H1 (cell line): ENCODE measurements around the gene ZNF382. TPM values are rescaled to one million over a fixed set of nuclear protein-coding genes. Genes with fewer than 3 reads are reported as not detected.

Experiments
- CTCF ChIA-PET: fragments of 300-600 bp; sonication (Branson Sonifier 250); formaldehyde crosslinking; loops from one replicate; lab custom pipeline; 2021; ENCODE audit not compliant: partially characterized antibody; lab: Charles Lee
- POLR2A ChIA-PET: fragments of 300-600 bp; sonication (Branson Sonifier 250); formaldehyde crosslinking; loops from one replicate; lab custom pipeline; 2021; ENCODE audit warnings: inconsistent platforms; ENCODE audit not compliant: partially characterized antibody; lab: Charles Lee
- DNase-seq, 2 experiments: peaks; one replicate each; pipeline versions ENCODE4 v3.0.0 to v3.0.0-alpha.2; 2010 to 2022; ENCODE audit warnings: low spot score in 2 of 2, low read depth in 1 of 2, mixed read lengths in 1 of 2
- FAIRE-seq: peaks from 2 replicates; lab custom pipeline; 2011; peaks lifted over from hg19 to GRCh38; lab: Jason Lieb, UNC
- H2AFZ ChIP-seq: 2 replicates; pipeline ENCODE4 v1.8.1; 2012; ENCODE audit warnings: low read length, inconsistent platforms
- H2AK5ac ChIP-seq: 2 replicates; pipeline ENCODE4 v1.6.1; 2013; ENCODE audit warnings: low read depth, low read length
- H2BK120ac ChIP-seq: replicated peaks from 2 replicates; pipeline ENCODE3; 2013; ENCODE audit warnings: low read depth, low read length, inconsistent platforms
- H2BK12ac ChIP-seq: 2 replicates; pipeline ENCODE4 v1.6.1; 2013; ENCODE audit warnings: low read depth, low read length
- H2BK15ac ChIP-seq: 2 replicates; pipeline ENCODE4 v1.6.1; 2013; ENCODE audit warnings: low read length
- H2BK20ac ChIP-seq: 2 replicates; pipeline ENCODE4 v1.6.1; 2013; ENCODE audit warnings: low read length
- H2BK5ac ChIP-seq: 2 replicates; pipeline ENCODE4 v1.6.1; 2013; ENCODE audit warnings: low read depth, low read length
- H3K14ac ChIP-seq: 2 replicates; pipeline ENCODE4 v1.6.1; 2013; ENCODE audit warnings: inconsistent platforms; ENCODE audit not compliant: insufficient read length
- H3K18ac ChIP-seq: 2 replicates; pipeline ENCODE4 v1.6.1; 2013; ENCODE audit warnings: low read length; ENCODE audit errors: extremely low read depth
- H3K23ac ChIP-seq: 2 replicates; pipeline ENCODE4 v1.6.1; 2013; ENCODE audit warnings: inconsistent platforms; ENCODE audit not compliant: insufficient read length
- H3K23me2 ChIP-seq: 2 replicates; pipeline ENCODE4 v1.6.1; 2013; ENCODE audit warnings: low read depth, low read length
- H3K27ac ChIP-seq: 2 replicates; pipeline ENCODE4 v1.6.1; 2011; ENCODE audit warnings: low read depth, low read length, inconsistent platforms
- H3K27me3 ChIP-seq, 4 experiments: replicated peaks in 1 of 4; 1 replicate in 1 of 4; 2 replicates in 3 of 4; pipeline versions ENCODE4 v1.6.1 to v1.8.1; 2011 to 2013; ENCODE audit warnings: low read length in 3 of 4, mild to moderate bottlenecking in 3 of 4, inconsistent platforms in 2 of 4, mixed read lengths in 2 of 4, moderate library complexity in 1 of 4; ENCODE audit not compliant: control insufficient read depth in 3 of 4, insufficient read depth in 3 of 4; ENCODE audit errors: extremely low read depth in 1 of 4
- H3K36me3 ChIP-seq, 4 experiments: 2 replicates each; pipeline versions ENCODE4 v1.6.1 to v1.8.1; 2011 to 2013; ENCODE audit warnings: mild to moderate bottlenecking in 4 of 4, low read length in 3 of 4, moderate library complexity in 2 of 4, control low read depth in 1 of 4, inconsistent platforms in 1 of 4; ENCODE audit not compliant: insufficient read depth in 4 of 4, control insufficient read depth in 2 of 4
- H3K4ac ChIP-seq: replicated peaks from 2 replicates; pipeline ENCODE3; 2013; ENCODE audit warnings: low read length, low read depth, mixed read lengths, inconsistent platforms; ENCODE audit not compliant: insufficient read length
- H3K4me1 ChIP-seq, 4 experiments: replicated peaks in 1 of 4; 1 replicate in 1 of 4; 2 replicates in 3 of 4; pipeline versions ENCODE4 v1.6.1 to v1.8.1; 2011 to 2013; ENCODE audit warnings: low read length in 3 of 4, inconsistent platforms in 2 of 4, mixed read lengths in 1 of 4; ENCODE audit not compliant: insufficient read depth in 4 of 4, control insufficient read depth in 3 of 4
- H3K4me2 ChIP-seq, 2 experiments: 2 replicates each; pipeline versions ENCODE4 v1.6.1 to v1.8.1; 2011 to 2013; ENCODE audit warnings: low read depth in 2 of 2, low read length in 2 of 2, control low read depth in 1 of 2, inconsistent platforms in 1 of 2, mild to moderate bottlenecking in 1 of 2; ENCODE audit not compliant: insufficient read depth in 1 of 2
- H3K4me3 ChIP-seq, 4 experiments: fragments of 200-600, 300-600 bp in 1 of 4; sonication (generic), shearing (Covaris generic), sonication (Bioruptor Twin) in 1 of 4; 2 replicates each; pipeline versions ENCODE4 v1.5.1 to v1.8.1; 2011 to 2016; ENCODE audit warnings: low read length in 4 of 4, low read depth in 3 of 4, control low read depth in 2 of 4, inconsistent platforms in 2 of 4, mild to moderate bottlenecking in 2 of 4, mixed read lengths in 1 of 4, moderate library complexity in 1 of 4; ENCODE audit not compliant: insufficient read depth in 2 of 4; ENCODE audit errors: extremely low read depth in 1 of 4
- H3K56ac ChIP-seq: replicated peaks from 2 replicates; pipeline ENCODE3; 2013; ENCODE audit warnings: low read depth, mild to moderate bottlenecking, mixed read lengths, low read length, inconsistent platforms; ENCODE audit not compliant: insufficient read length
- H3K79me1 ChIP-seq: 2 replicates; pipeline ENCODE4 v1.6.1; 2013; ENCODE audit warnings: low read depth, low read length, control low read depth
- H3K79me2 ChIP-seq, 2 experiments: 2 replicates each; pipeline versions ENCODE4 v1.6.1 to v1.8.1; 2012 to 2013; ENCODE audit warnings: low read length in 2 of 2, mild to moderate bottlenecking in 2 of 2, inconsistent platforms in 1 of 2; ENCODE audit not compliant: insufficient read depth in 2 of 2, control insufficient read depth in 1 of 2
- H3K9ac ChIP-seq, 4 experiments: replicated peaks in 1 of 4; 1 replicate in 1 of 4; 2 replicates in 3 of 4; pipeline versions ENCODE4 v1.6.1 to v1.8.1; 2011 to 2013; ENCODE audit warnings: low read depth in 3 of 4, low read length in 3 of 4, control low read depth in 2 of 4, mild to moderate bottlenecking in 2 of 4, moderate library complexity in 2 of 4, inconsistent platforms in 1 of 4; ENCODE audit errors: extremely low read depth in 1 of 4
- H3K9me3 ChIP-seq, 2 experiments: 2 replicates each; pipeline versions ENCODE4 v1.6.1 to v1.8.1; 2012 to 2013; ENCODE audit warnings: mild to moderate bottlenecking in 2 of 2, moderate library complexity in 2 of 2, control low read depth in 1 of 2, inconsistent platforms in 1 of 2, low read depth in 1 of 2, low read length in 1 of 2, mixed read lengths in 1 of 2; ENCODE audit not compliant: insufficient read depth in 2 of 2
- H4K20me1 ChIP-seq, 2 experiments: replicated peaks in 1 of 2; 2 replicates each; pipeline versions ENCODE3 to v1.8.1; 2011 to 2013; ENCODE audit warnings: inconsistent platforms in 2 of 2, low read length in 2 of 2, mild to moderate bottlenecking in 1 of 2; ENCODE audit not compliant: insufficient read depth in 2 of 2, control insufficient read depth in 1 of 2
- H4K5ac ChIP-seq: 2 replicates; pipeline ENCODE4 v1.6.1; 2013; ENCODE audit warnings: low read length, low read depth, mixed read lengths, inconsistent platforms; ENCODE audit not compliant: insufficient read length
- H4K8ac ChIP-seq: 2 replicates; pipeline ENCODE4 v1.8.0; 2013; ENCODE audit warnings: mild to moderate bottlenecking, moderate library complexity, low read length, inconsistent platforms; ENCODE audit not compliant: insufficient read depth; ENCODE audit errors: extremely low read depth
- H4K91ac ChIP-seq: replicated peaks from 2 replicates; pipeline ENCODE3; 2013; ENCODE audit warnings: low read length, mixed read lengths, inconsistent platforms; ENCODE audit not compliant: insufficient read length
- BACH1 ChIP-seq: IDR thresholded peaks from 2 replicates; pipeline ENCODE4 v1.6.1; 2012; ENCODE audit warnings: low read length, improper control_type of control experiment
- BRCA1 ChIP-seq: IDR thresholded peaks from 2 replicates; pipeline ENCODE4 v1.6.1; 2012; ENCODE audit warnings: low read depth, low read length, improper control_type of control experiment
- CHD1 ChIP-seq: IDR thresholded peaks from 2 replicates; pipeline ENCODE4 v1.6.1; 2012; ENCODE audit warnings: low read depth, low read length, improper control_type of control experiment
- CREB1 ChIP-seq: IDR thresholded peaks from 2 replicates; pipeline ENCODE4 v1.6.1; 2012; ENCODE audit warnings: inconsistent platforms
- KDM1A ChIP-seq: fragments of 200-600, 300-600 bp; sonication (generic); IDR thresholded peaks from 2 replicates; pipeline ENCODE4 v1.7.1; 2016; ENCODE audit warnings: mild to moderate bottlenecking, low read length, borderline replicate concordance
- POLR2AphosphoS5 ChIP-seq: IDR thresholded peaks from 2 replicates; pipeline ENCODE4 v1.6.1; 2011; ENCODE audit warnings: low read depth, low read length
- RXRA ChIP-seq: IDR thresholded peaks from 2 replicates; pipeline ENCODE4 v1.6.1; 2011; ENCODE audit warnings: low read depth, mild to moderate bottlenecking, low read length, moderate library complexity; ENCODE audit not compliant: insufficient read depth
- SAP30 ChIP-seq: fragments of 300-600 bp; sonication (generic); IDR thresholded peaks from 2 replicates; pipeline ENCODE4 v1.7.1; 2012; ENCODE audit warnings: low read length, moderate library complexity, mild to moderate bottlenecking, inconsistent platforms; ENCODE audit not compliant: insufficient read depth, insufficient replicate concordance
- SUZ12 ChIP-seq: fragments of 200-600 bp; sonication (generic); IDR thresholded peaks from 2 replicates; pipeline ENCODE4 v1.6.1; 2012; ENCODE audit warnings: mild to moderate bottlenecking, inconsistent platforms, low read length, moderate library complexity, mixed read lengths
- TAF1 ChIP-seq: IDR thresholded peaks from 2 replicates; pipeline ENCODE4 v1.6.1; 2011; ENCODE audit warnings: mild to moderate bottlenecking, low read depth, low read length
- TAF7 ChIP-seq: optimal IDR thresholded peaks from 2 replicates; pipeline ENCODE3; 2011; ENCODE audit warnings: low read depth, mild to moderate bottlenecking, inconsistent platforms, low read length, moderate library complexity, borderline replicate concordance
- WGBS, 2 experiments: shearing (Covaris generic) in 1 of 2; methylation state at CpG; one replicate each; pipeline versions ENCODE4 v1.1.6 to v1.1.7; 2013 to 2015; ENCODE audit warnings: low lambda C conversion rate in 2 of 2, mixed read lengths in 2 of 2, inconsistent platforms in 1 of 2, low coverage in 1 of 2, missing lambda C conversion rate in 1 of 2; ENCODE audit not compliant: insufficient replicate concordance in 2 of 2, insufficient coverage in 1 of 2, insufficient read length in 1 of 2; ENCODE audit errors: extremely low coverage in 1 of 2, missing lambda C conversion rate in 1 of 2; 5-methylcytosine and 5-hydroxymethylcytosine counted together
- polyA plus RNA-seq, 7 experiments: library from polyadenylated mRNA; depleted of rRNA in 3 of 7; stranded (reverse) in 5 of 7; unstranded in 2 of 7; fragments of >200 nt in 5 of 7; fragments of 200-250 nt in 2 of 7; gene quantifications; 1 replicate in 5 of 7; 2 replicates in 1 of 7; 4 replicates in 1 of 7; pipeline versions ENCODE4 v1.2.1 to v1.2.3, GENCODE V29; 2011 to 2013; ENCODE audit warnings: missing spikeins in 2 of 7, mixed read lengths in 2 of 7
- total RNA-seq: library from RNA; stranded (reverse); fragmentation: NEBNext Ultra II Directional; extraction: Animal tissue kit (Norgen Biotek cat#: 25700); gene quantifications from 2 replicates; pipeline ENCODE4 v1.2.1, GENCODE V29; 2021

ZNF382 gene
- total and polyA plus RNA-seq, 2 of the 8 experiments (the other 6 are each of a cell fraction or from before 2014, with no cell fraction given) = 1.9 to 6.3 TPM

DNA sequence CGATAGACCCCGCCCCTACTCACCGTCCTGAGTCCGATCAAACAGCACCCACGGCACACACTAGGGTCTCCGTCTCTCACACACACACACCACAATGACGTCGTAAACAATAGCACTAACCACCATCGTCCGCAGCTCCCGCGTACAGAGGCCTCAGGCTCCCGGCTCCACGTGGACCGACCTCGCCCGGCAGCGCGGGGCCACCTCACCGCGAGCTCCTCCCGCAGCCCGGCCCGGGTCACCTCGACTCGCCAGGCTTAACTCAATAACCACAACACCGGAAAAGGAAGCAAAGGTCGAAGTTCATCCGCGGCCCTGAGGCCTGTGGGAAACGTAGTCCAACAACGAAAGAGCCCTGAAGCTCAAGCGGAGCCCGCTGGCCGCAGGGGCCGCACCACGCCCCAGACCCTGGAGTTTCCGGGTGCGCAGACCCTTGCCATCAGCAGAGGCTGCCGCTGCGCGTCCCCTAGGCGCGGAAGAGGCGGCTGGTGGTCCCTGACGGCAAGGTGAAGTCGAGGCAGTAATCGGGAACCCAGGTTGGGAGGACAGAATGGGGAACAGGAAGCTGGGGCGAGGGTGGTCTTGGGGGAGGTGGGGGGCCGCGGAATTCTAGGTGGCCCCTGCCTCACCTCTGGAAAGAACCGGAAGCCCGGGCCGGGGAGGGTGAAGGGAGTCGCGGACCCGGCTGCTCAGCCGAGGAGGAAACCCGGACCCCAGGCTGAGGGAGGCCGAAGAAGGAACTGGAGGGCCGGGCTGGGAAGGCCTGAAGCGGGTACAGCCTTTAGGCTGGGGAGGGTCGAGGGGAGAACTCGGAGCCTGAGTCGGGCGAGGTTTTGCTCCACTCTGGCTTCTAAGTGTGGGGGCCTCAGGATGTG, 31.9 kb upstream of the ZNF382 start, which contains the start of gene ZNF529:
Gene ZNF529 (minus strand): TSS at position 273 of the 875 bp plus-strand sequence. CDS start 946 bp downstream, outside the sequence.
- CTCF ChIA-PET = no interaction called here
- no peaks in the 10 kb centered on the region for H3K27me3 ChIP-seq
- peaks cover 0 to 58% of the 10 kb centered on the region in 2 experiments; a peak in 2 of 4 replicates for H3K79me2 ChIP-seq
- no peak within 1 kb of the TSS; the same call in 1 of the 2 replicates for H2AK5ac ChIP-seq
- H3K27ac ChIP-seq = peak within 1 kb of the TSS; percentile 91
- H3K36me3 ChIP-seq = peaks cover 0 to 18% (median 4%) of the 10 kb centered on the region in 4 experiments; a peak in 5 of 8 replicates
- peak within 1 kb of the TSS; percentile 98 for H2AFZ ChIP-seq
- peaks cover 3% of the 10 kb centered on the region for H3K79me1 ChIP-seq
- FAIRE-seq = peak; percentile 36
- peak within 1 kb of the TSS; percentile 83 to 96 (median 96) for H3K9ac ChIP-seq
- peak; percentile 86 to 88 for DNase-seq
- H3K23me2 ChIP-seq = peaks cover 8% of the 10 kb centered on the region
- H4K20me1 ChIP-seq = peaks cover 0 to 4% of the 10 kb centered on the region in 2 experiments
- H3K4me1 ChIP-seq = peaks cover 0 to 4% (median 0%) of the 10 kb centered on the region in 4 experiments; a peak in 2 of 7 replicates
- H3K9me3 ChIP-seq = no peaks in the 10 kb centered on the region
- 0 out of 2 replicates have a peak within 1 kb of the TSS, but pooled peaks have one; percentile 13 for H2BK20ac ChIP-seq
- peak within 1 kb of the TSS; percentile 47 for H3K56ac ChIP-seq
- peak within 1 kb of the TSS; percentile 99; the same call in 1 of the 2 replicates for H2BK15ac ChIP-seq
- H3K4me3 ChIP-seq = peak within 1 kb of the TSS; percentile 93 to 100 (median 96)
- peak within 1 kb of the TSS; percentile 97 for H2BK5ac ChIP-seq
- peak within 1 kb of the TSS; percentile 95; the same call in 1 of the 2 replicates for H4K8ac ChIP-seq
- POLR2A ChIA-PET = interaction anchor here (0.7 to 3.4 kb wide), 18 partner anchors 8 to 462 kb away, joined by 3 to 31 read pairs (median 4); partner anchors contain the start of genes OVOL3, ZNF146, ZNF260 and ZNF345
- no peak within 1 kb of the TSS for H3K23ac ChIP-seq
- peak within 1 kb of the TSS; percentile 88; the same call in 1 of the 2 replicates for H2BK12ac ChIP-seq
- 3% methylated on average over 50 of the region's 66 CpGs; no CpG with 5 or more reads in 1 of the 2 experiments for WGBS, 2 experiments
- H4K91ac ChIP-seq = peak within 1 kb of the TSS; percentile 100
- H3K4ac ChIP-seq = peak within 1 kb of the TSS; percentile 66
- peak within 1 kb of the TSS; percentile 72; the same call in 1 of the 2 replicates for H3K18ac ChIP-seq
- H2BK120ac ChIP-seq = peak within 1 kb of the TSS; percentile 16
- peak within 1 kb of the TSS; percentile 85 to 95 for H3K4me2 ChIP-seq
- peak within 1 kb of the TSS; percentile 98 for H4K5ac ChIP-seq
- no peak within 1 kb of the TSS for H3K14ac ChIP-seq
- TF ChIP-seq CREB1 (no peak; the same call in none of the 2 replicates), TAF1 (peak; percentile 81), CHD1 (no peak), TAF7 (peak; percentile 76), KDM1A (no peak), BRCA1 (no peak), POLR2AphosphoS5 (peak; percentile 97), RXRA (no peak), SUZ12 (no peak), SAP30 (peak; percentile 58), BACH1 (no peak)
